ENCODE results near the gene GALNS. TPM values are rescaled to one million over a fixed set of nuclear protein-coding genes. Genes with fewer than 3 reads are reported as not detected.

The GALNS gene
- total RNA-seq, 1 donor from 2014 or later, result 5.7 TPM

Other genes with a start within 250 kb of the GALNS start
- not detected for gene IL17C, start 218.4 kb downstream of the GALNS start, total RNA-seq
- gene CYBA, start 205.9 kb downstream of the GALNS start, total RNA-seq, result 24.9 TPM
- 66.0 TPM for gene MVD, start 193.9 kb downstream of the GALNS start, total RNA-seq
- gene SNAI3, start 170.4 kb downstream of the GALNS start, total RNA-seq, result not detected
- gene RNF166, start 150.5 kb downstream of the GALNS start, total RNA-seq, result 10.2 TPM
- gene CTU2, start 150.4 kb downstream of the GALNS start, total RNA-seq, result 15.1 TPM
- gene PIEZO1, start 71.7 kb downstream of the GALNS start, total RNA-seq, result 4.1 TPM
- 1.2 TPM for gene CDT1, start 53.2 kb downstream of the GALNS start, total RNA-seq
- 15.9 TPM for gene APRT, start 45.0 kb downstream of the GALNS start, total RNA-seq
- gene TRAPPC2L, start 180 bp upstream of the GALNS start, total RNA-seq, result 26.5 TPM
- not detected for gene PABPN1L, start 9.7 kb upstream of the GALNS start, total RNA-seq
- 0.82 TPM for gene CBFA2T3, start 120.3 kb upstream of the GALNS start, total RNA-seq
- gene ACSF3, start 236.9 kb upstream of the GALNS start, total RNA-seq, result 9.0 TPM